ENCODE results near the gene ZBTB7C. TPM values are rescaled to one million over a fixed set of nuclear protein-coding genes. Genes with fewer than 3 reads are reported as not detected.

The ZBTB7C gene
- total and polyA plus RNA-seq, 10 of the 15 experiments (the other 5 are each of a cell fraction or from before 2014, with no cell fraction given) = under 0.01 to 0.08 (median 0.01) TPM; not detected in 7

DNA sequence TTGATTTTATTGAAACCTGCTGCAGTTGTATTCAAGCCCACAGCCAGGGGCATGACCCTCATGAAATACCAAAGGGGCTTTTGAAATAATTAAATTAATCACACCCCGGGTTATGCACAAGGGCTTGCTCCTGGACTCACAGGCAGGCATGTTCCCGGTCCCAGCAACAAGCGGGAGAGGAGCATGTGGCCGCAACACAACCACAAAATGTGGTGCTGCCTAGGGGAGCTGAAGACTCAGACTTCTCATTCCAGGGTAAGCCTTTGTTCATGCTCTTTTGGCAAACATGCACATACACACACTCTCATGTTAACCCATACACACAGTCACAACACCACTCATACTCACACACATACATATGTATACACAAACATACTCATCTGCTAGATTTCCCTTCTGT, 245.1 kb downstream of the ZBTB7C start:
- ChIA-PET POLR2A (no interaction called here), RAD21 (ENCODE audit: unreplicated experiment) (no interaction called here)
- no peak for FAIRE-seq

More for the DNA sequence above, 245.1 kb downstream of the ZBTB7C start:
- Histone ChIP-seq H3K4me3 (no peak overlapping the region), H4K20me1 (ENCODE audit: control insufficient read depth, insufficient read depth) (no peaks in the 10 kb centered on the region), H3K79me2 (ENCODE audit: control insufficient read depth, insufficient read depth, low read length) (no peaks in the 10 kb centered on the region), H3K9me3 (replicated peaks; ENCODE audit: control insufficient read depth, insufficient read depth, low read length) (no peaks in the 10 kb centered on the region), H3K4me2 (ENCODE audit: control insufficient read depth, insufficient read depth) (no peak overlapping the region), H3K4me1 (ENCODE audit: control insufficient read depth, insufficient read depth, low read length) (no peaks in the 10 kb centered on the region), H3K27me3 (replicated peaks in 1 of 2; ENCODE audit: control insufficient read depth in 2 of 2, insufficient read depth in 2 of 2, low read length in 1 of 2) (peaks cover 14 to 16% of the 10 kb centered on the region in 2 experiments), H3K27ac (ENCODE audit: control insufficient read depth, insufficient read depth) (no peak overlapping the region), H2AFZ (ENCODE audit: control insufficient read depth, low read depth, low read length) (no peak overlapping the region), H3K36me3 (ENCODE audit: control insufficient read depth in 2 of 2, insufficient read depth in 2 of 2, low read length in 1 of 2) (no peaks in the 10 kb centered on the region), H3K9ac (ENCODE audit: control insufficient read depth, insufficient read depth, low read length) (no peak overlapping the region)
- in situ Hi-C loops (cut with MboI) = no loop called here
- ChIA-PET CTCF (no interaction called here), SMC1A (ENCODE audit: uncharacterized antibody, unreplicated experiment) (no interaction called here)
- intact Hi-C loops (cut with micrococcal nuclease; ENCODE audit: unreplicated experiment) = no loop called here
- no TSS peak for BruUV-seq (replicated peaks)
- no peak for DNase-seq (ENCODE audit: low read depth, low spot score)
- no peak for TF ChIP-seq TCF12 (IDR thresholded peaks at IDR 0.05; ENCODE audit: low read depth, low read length)
- TF ChIP-seq NFIC (IDR thresholded peaks at IDR 0.05; ENCODE audit: low read depth, low read length) = no peak
- no peak for TF ChIP-seq YBX1 (IDR thresholded peaks at IDR 0.05)
- TF ChIP-seq PML (IDR thresholded peaks at IDR 0.05; ENCODE audit: low read length) = no peak
- TF ChIP-seq, protein P1, sequence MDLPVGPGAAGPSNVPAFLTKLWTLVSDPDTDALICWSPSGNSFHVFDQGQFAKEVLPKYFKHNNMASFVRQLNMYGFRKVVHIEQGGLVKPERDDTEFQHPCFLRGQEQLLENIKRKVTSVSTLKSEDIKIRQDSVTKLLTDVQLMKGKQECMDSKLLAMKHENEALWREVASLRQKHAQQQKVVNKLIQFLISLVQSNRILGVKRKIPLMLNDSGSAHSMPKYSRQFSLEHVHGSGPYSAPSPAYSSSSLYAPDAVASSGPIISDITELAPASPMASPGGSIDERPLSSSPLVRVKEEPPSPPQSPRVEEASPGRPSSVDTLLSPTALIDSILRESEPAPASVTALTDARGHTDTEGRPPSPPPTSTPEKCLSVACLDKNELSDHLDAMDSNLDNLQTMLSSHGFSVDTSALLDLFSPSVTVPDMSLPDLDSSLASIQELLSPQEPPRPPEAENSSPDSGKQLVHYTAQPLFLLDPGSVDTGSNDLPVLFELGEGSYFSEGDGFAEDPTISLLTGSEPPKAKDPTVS (IDR thresholded peaks at IDR 0.05; ENCODE audit: low read depth, low read length) = no peak
- TF ChIP-seq WRNIP1 (IDR thresholded peaks at IDR 0.05; ENCODE audit: borderline replicate concordance, low read depth, low read length) = no peak
- no peak for TF ChIP-seq GATAD2B (conservative IDR thresholded peaks at IDR 0.05; ENCODE audit: low read depth)
- no peak for TF ChIP-seq SIN3A (IDR thresholded peaks at IDR 0.05; ENCODE audit: low read depth, low read length)
- no peak for TF ChIP-seq ZNF217 (IDR thresholded peaks at IDR 0.05)
- TF ChIP-seq ASH2L (IDR thresholded peaks at IDR 0.05; ENCODE audit: borderline replicate concordance, low read depth) = no peak
- TF ChIP-seq SRF (IDR thresholded peaks at IDR 0.05; ENCODE audit: low read depth in 2 of 2, low read length in 2 of 2) = no peak
- no peak for TF ChIP-seq SP1 (IDR thresholded peaks at IDR 0.05; ENCODE audit: low read depth, low read length)
- no peak for TF ChIP-seq ZNF207 (IDR thresholded peaks at IDR 0.05; ENCODE audit: borderline replicate concordance)
- TF ChIP-seq, protein P2, sequence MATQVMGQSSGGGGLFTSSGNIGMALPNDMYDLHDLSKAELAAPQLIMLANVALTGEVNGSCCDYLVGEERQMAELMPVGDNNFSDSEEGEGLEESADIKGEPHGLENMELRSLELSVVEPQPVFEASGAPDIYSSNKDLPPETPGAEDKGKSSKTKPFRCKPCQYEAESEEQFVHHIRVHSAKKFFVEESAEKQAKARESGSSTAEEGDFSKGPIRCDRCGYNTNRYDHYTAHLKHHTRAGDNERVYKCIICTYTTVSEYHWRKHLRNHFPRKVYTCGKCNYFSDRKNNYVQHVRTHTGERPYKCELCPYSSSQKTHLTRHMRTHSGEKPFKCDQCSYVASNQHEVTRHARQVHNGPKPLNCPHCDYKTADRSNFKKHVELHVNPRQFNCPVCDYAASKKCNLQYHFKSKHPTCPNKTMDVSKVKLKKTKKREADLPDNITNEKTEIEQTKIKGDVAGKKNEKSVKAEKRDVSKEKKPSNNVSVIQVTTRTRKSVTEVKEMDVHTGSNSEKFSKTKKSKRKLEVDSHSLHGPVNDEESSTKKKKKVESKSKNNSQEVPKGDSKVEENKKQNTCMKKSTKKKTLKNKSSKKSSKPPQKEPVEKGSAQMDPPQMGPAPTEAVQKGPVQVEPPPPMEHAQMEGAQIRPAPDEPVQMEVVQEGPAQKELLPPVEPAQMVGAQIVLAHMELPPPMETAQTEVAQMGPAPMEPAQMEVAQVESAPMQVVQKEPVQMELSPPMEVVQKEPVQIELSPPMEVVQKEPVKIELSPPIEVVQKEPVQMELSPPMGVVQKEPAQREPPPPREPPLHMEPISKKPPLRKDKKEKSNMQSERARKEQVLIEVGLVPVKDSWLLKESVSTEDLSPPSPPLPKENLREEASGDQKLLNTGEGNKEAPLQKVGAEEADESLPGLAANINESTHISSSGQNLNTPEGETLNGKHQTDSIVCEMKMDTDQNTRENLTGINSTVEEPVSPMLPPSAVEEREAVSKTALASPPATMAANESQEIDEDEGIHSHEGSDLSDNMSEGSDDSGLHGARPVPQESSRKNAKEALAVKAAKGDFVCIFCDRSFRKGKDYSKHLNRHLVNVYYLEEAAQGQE (IDR thresholded peaks at IDR 0.05; ENCODE audit: low read depth, low read length) = no peak
- no peak for TF ChIP-seq BMI1 (IDR thresholded peaks at IDR 0.05; ENCODE audit: borderline replicate concordance)
- TF ChIP-seq NR2C2 (IDR thresholded peaks at IDR 0.05; ENCODE audit: borderline replicate concordance, control insufficient read depth, insufficient read length, low read depth) = no peak
- TF ChIP-seq, protein P3, sequence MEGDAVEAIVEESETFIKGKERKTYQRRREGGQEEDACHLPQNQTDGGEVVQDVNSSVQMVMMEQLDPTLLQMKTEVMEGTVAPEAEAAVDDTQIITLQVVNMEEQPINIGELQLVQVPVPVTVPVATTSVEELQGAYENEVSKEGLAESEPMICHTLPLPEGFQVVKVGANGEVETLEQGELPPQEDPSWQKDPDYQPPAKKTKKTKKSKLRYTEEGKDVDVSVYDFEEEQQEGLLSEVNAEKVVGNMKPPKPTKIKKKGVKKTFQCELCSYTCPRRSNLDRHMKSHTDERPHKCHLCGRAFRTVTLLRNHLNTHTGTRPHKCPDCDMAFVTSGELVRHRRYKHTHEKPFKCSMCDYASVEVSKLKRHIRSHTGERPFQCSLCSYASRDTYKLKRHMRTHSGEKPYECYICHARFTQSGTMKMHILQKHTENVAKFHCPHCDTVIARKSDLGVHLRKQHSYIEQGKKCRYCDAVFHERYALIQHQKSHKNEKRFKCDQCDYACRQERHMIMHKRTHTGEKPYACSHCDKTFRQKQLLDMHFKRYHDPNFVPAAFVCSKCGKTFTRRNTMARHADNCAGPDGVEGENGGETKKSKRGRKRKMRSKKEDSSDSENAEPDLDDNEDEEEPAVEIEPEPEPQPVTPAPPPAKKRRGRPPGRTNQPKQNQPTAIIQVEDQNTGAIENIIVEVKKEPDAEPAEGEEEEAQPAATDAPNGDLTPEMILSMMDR (IDR thresholded peaks at IDR 0.05 in 2 of 3, conservative IDR thresholded peaks at IDR 0.05 in 1 of 3; ENCODE audit: control insufficient read depth in 2 of 3, extremely low read depth in 1 of 3, insufficient read depth in 1 of 3, low read depth in 3 of 3, low read length in 3 of 3) = no peak
- ATAC-seq = no peak
- 51% methylated on average over 4 of the region's 4 CpGs for WGBS (ENCODE audit: insufficient coverage, insufficient replicate concordance, low lambda C conversion rate, missing lambda C conversion rate)

Data from GM12878 (cell line).